Measurements from ENCODE around the gene MAMDC2.

MAMDC2 gene

GRCh38 chr9:70136632-70137031, 93.0 kb downstream of the MAMDC2 start:
- no peak for DNase-seq (ENCODE audit: low read depth)

GRCh38 chr9:70137577-70137976, 93.9 kb downstream of the MAMDC2 start:
- no peak for DNase-seq (ENCODE audit: low read depth)

- no peak for DNase-seq (ENCODE audit: low read depth)
Measured at GRCh38 chr9:70142101-70142500, 98.5 kb downstream of the MAMDC2 start.

GRCh38 chr9:70143394-70144130, 99.9 kb downstream of the MAMDC2 start:
- DNase-seq (ENCODE audit: low read depth): no peak

GRCh38 chr9:70144131-70144503, 100.5 kb downstream of the MAMDC2 start:
- DNase-seq (ENCODE audit: low read depth): no peak

GRCh38 chr9:70145981-70146380, 102.3 kb downstream of the MAMDC2 start:
- no peak for DNase-seq (ENCODE audit: low read depth)

- DNase-seq (ENCODE audit: low read depth): no peak
Measured at GRCh38 chr9:70147196-70147595, 103.5 kb downstream of the MAMDC2 start.

- no peak for DNase-seq (ENCODE audit: low read depth)
Measured at GRCh38 chr9:70147651-70148050, 104.0 kb downstream of the MAMDC2 start.

GRCh38 chr9:70152350-70152749, 108.7 kb downstream of the MAMDC2 start:
- no peak for DNase-seq (ENCODE audit: low read depth)

- DNase-seq (ENCODE audit: low read depth): no peak
Measured at GRCh38 chr9:70156729-70157128, 113.1 kb downstream of the MAMDC2 start.

- DNase-seq (ENCODE audit: low read depth): no peak
Measured at GRCh38 chr9:70159630-70160029, 116.0 kb downstream of the MAMDC2 start.

GRCh38 chr9:70160686-70161600, 117.3 kb downstream of the MAMDC2 start:
- no peak for DNase-seq (ENCODE audit: low read depth)

GRCh38 chr9:70165006-70165602, 121.5 kb downstream of the MAMDC2 start:
- no peak for DNase-seq (ENCODE audit: low read depth)

- no peak for DNase-seq (ENCODE audit: low read depth)
Measured at GRCh38 chr9:70168521-70168920, 124.9 kb downstream of the MAMDC2 start.

- no peak for DNase-seq (ENCODE audit: low read depth)
Measured at GRCh38 chr9:70169222-70169621, 125.6 kb downstream of the MAMDC2 start.

GRCh38 chr9:70170151-70170790, 126.6 kb downstream of the MAMDC2 start:
- DNase-seq (ENCODE audit: low read depth): no peak

GRCh38 chr9:70172532-70172931, 128.9 kb downstream of the MAMDC2 start:
- DNase-seq (ENCODE audit: low read depth): no peak

- no peak for DNase-seq (ENCODE audit: low read depth)
Measured at GRCh38 chr9:70177121-70177520, 133.5 kb downstream of the MAMDC2 start.

- DNase-seq (ENCODE audit: low read depth): no peak
Measured at GRCh38 chr9:70192707-70193106, 149.1 kb downstream of the MAMDC2 start.

GRCh38 chr9:70195456-70195855, 151.8 kb downstream of the MAMDC2 start:
- no peak for DNase-seq (ENCODE audit: low read depth)

GRCh38 chr9:70197216-70198044, 153.8 kb downstream of the MAMDC2 start:
- DNase-seq (ENCODE audit: low read depth): no peak
